ENCODE measurements around the gene ANAPC4. TPM values are rescaled to one million over a fixed set of nuclear protein-coding genes. Genes with fewer than 3 reads are reported as not detected.

ANAPC4 gene
- total RNA-seq, 1 experiment from 2014 or later = 75.7 TPM

GRCh38 chr4:25443851-25444250 lies 66.8 kb downstream of the ANAPC4 start:
- Histone ChIP-seq H3K9me2 (replicated peaks; ENCODE audit: insufficient read depth, low read length) (no peaks in the 10 kb centered on the region), H2AFZ (ENCODE audit: low read length) (no peak overlapping the region), H3K27me3 (ENCODE audit: low read length) (no peaks in the 10 kb centered on the region), H3K9ac (ENCODE audit: low read length) (no peak overlapping the region), H3K27ac (ENCODE audit: low read length) (no peak overlapping the region), H4K20me1 (ENCODE audit: insufficient read depth, low read depth, low read length) (no peaks in the 10 kb centered on the region), H3K9me3 (ENCODE audit: low read length) (no peaks in the 10 kb centered on the region), H3K4me1 (ENCODE audit: low read length) (no peaks in the 10 kb centered on the region), H3K79me2 (ENCODE audit: low read length) (no peaks in the 10 kb centered on the region), H3K36me3 (ENCODE audit: insufficient read depth, low read length) (no peaks in the 10 kb centered on the region), H3K4me3 (ENCODE audit: low read length) (no peak overlapping the region), H3K4me2 (ENCODE audit: low read depth, low read length, poor library complexity, severe bottlenecking) (no peak overlapping the region)
- DNase-seq = no peak

DNA sequence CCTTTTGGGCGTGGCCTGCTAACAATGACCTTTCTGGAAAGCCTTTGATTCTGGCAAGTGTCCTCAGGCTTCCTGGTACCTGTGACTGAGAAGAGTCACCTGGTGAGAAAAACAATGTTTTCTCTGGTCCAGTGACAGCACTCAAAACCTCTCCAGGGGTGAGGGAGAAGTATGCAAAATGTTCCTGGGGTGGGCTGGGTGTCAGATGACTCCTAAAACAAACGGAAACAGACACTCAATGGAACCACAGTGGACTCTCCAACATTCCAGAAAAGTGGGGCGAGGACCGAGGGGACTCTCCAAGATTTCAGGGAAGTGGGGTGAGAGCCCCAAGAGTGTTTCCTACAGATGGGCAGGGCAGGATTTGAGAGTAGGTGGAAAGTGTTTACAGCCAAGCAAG lies 69.5 kb downstream of the ANAPC4 start:
- DNase-seq = no peak
- H3K27ac ChIP-seq (ENCODE audit: low read length) = no peak overlapping the region
- H3K79me2 ChIP-seq (ENCODE audit: low read length) = no peaks in the 10 kb centered on the region
- H3K4me2 ChIP-seq (ENCODE audit: low read depth, low read length, poor library complexity, severe bottlenecking) = no peak overlapping the region
- H2AFZ ChIP-seq (ENCODE audit: low read length) = no peak overlapping the region
- H3K4me3 ChIP-seq (ENCODE audit: low read length) = no peak overlapping the region
- no peaks in the 10 kb centered on the region for H3K9me2 ChIP-seq (replicated peaks; ENCODE audit: insufficient read depth, low read length)
- H3K36me3 ChIP-seq (ENCODE audit: insufficient read depth, low read length) = no peaks in the 10 kb centered on the region
- no peaks in the 10 kb centered on the region for H3K4me1 ChIP-seq (ENCODE audit: low read length)
- H3K9me3 ChIP-seq (ENCODE audit: low read length) = no peaks in the 10 kb centered on the region
- no peaks in the 10 kb centered on the region for H4K20me1 ChIP-seq (ENCODE audit: insufficient read depth, low read depth, low read length)
- no peaks in the 10 kb centered on the region for H3K27me3 ChIP-seq (ENCODE audit: low read length)
- no peak overlapping the region for H3K9ac ChIP-seq (ENCODE audit: low read length)

DNA sequence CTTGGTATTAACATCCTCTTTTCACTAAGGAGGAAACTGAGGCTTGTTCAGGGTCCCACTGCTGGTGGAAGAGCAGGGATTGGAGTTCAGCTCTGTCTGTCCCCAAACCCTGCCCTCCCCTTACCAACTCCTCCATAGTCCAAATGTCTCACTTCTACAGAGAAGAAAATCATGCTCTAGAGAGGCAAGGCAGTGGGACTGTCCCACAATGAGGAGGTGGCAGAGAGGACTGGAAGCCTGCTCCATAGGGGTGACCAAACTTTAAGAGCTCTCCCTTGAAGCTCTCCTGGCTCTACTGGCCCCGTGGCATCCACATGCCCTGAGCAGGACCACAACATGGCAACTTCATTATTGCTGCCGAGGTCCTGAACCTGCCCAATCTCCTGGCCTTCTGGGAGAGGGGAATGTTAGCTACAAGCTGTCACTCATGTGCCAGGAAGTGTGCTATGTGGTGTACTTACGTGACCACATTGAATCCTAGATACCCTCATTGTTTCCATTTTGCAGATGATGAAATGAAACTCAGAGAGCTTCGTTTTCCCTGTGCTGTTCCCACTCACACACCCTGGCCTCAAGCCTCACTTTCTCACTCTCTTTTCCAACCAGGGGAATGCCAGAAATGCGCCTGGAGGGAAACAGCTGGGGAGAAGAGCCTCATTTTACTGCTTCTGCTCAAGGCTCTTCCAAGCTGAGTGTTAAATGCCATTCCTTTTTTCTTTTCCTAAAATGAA lies 71.5 kb downstream of the ANAPC4 start:
- Histone ChIP-seq H3K9ac (ENCODE audit: low read length) (no peak overlapping the region), H3K4me3 (ENCODE audit: low read length) (no peak overlapping the region), H3K4me1 (ENCODE audit: low read length) (no peaks in the 10 kb centered on the region), H3K9me3 (ENCODE audit: low read length) (no peaks in the 10 kb centered on the region), H3K36me3 (ENCODE audit: insufficient read depth, low read length) (no peaks in the 10 kb centered on the region), H2AFZ (ENCODE audit: low read length) (no peak overlapping the region), H3K27ac (ENCODE audit: low read length) (no peak overlapping the region), H3K79me2 (ENCODE audit: low read length) (no peaks in the 10 kb centered on the region), H4K20me1 (ENCODE audit: insufficient read depth, low read depth, low read length) (no peaks in the 10 kb centered on the region), H3K27me3 (ENCODE audit: low read length) (no peaks in the 10 kb centered on the region), H3K4me2 (ENCODE audit: low read depth, low read length, poor library complexity, severe bottlenecking) (no peak overlapping the region), H3K9me2 (replicated peaks; ENCODE audit: insufficient read depth, low read length) (no peaks in the 10 kb centered on the region)
- DNase-seq = no peak

DNA sequence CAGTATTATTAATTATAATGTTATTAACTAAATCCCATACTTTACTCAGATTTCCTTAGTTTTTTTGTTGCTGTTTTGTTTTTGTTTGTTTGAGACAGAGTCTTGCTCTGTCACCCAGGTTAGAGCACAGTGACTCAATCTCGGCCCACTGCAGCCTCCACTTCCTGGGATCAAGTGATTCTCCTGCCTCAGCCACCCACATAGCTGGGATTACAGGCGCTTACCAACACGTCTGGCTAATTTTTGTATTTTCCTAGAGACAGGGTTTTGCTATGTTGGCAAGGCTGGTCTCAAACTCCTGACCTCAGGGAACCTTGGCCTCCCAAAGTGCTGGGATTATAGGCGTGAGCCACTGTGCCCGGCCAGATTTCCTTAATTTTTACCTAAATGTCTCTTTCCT lies 72.2 kb downstream of the ANAPC4 start:
- Histone ChIP-seq H3K4me2 (ENCODE audit: low read depth, low read length, poor library complexity, severe bottlenecking) (no peak overlapping the region), H3K9ac (ENCODE audit: low read length) (no peak overlapping the region), H3K4me3 (ENCODE audit: low read length) (no peak overlapping the region), H3K4me1 (ENCODE audit: low read length) (peaks cover under 1% of the 10 kb centered on the region; the same call in 1 of the 2 replicates), H3K27me3 (ENCODE audit: low read length) (no peaks in the 10 kb centered on the region), H3K79me2 (ENCODE audit: low read length) (no peaks in the 10 kb centered on the region), H3K9me3 (ENCODE audit: low read length) (no peaks in the 10 kb centered on the region), H3K27ac (ENCODE audit: low read length) (no peak overlapping the region), H3K9me2 (replicated peaks; ENCODE audit: insufficient read depth, low read length) (no peaks in the 10 kb centered on the region), H2AFZ (ENCODE audit: low read length) (no peak overlapping the region), H4K20me1 (ENCODE audit: insufficient read depth, low read depth, low read length) (no peaks in the 10 kb centered on the region), H3K36me3 (ENCODE audit: insufficient read depth, low read length) (no peaks in the 10 kb centered on the region)
- no peak for DNase-seq

DNA sequence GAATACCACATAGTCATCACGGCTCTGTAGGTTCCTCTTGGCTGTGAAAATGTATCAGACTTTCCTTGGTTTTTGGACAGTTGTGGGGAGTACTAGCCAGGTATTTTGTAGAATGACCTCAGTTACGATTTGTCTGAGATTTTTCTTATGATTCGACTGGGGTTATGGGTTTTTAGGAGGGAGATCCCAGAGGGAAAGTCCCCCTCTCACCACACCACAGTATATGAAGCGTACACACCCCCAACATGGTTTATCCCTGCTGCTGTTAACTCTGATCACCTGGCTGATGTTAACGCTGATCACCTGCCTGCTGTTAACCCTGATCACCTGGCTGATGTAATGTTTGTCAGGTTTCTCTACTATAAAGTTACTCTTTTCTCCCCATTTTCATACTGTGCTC lies 72.6 kb downstream of the ANAPC4 start:
- no peak for DNase-seq
- no peaks in the 10 kb centered on the region for H3K9me3 ChIP-seq (ENCODE audit: low read length)
- no peak overlapping the region for H3K4me3 ChIP-seq (ENCODE audit: low read length)
- H3K36me3 ChIP-seq (ENCODE audit: insufficient read depth, low read length) = no peaks in the 10 kb centered on the region
- no peaks in the 10 kb centered on the region for H4K20me1 ChIP-seq (ENCODE audit: insufficient read depth, low read depth, low read length)
- peaks cover 5% of the 10 kb centered on the region for H3K4me1 ChIP-seq (ENCODE audit: low read length)
- H2AFZ ChIP-seq (ENCODE audit: low read length) = no peak overlapping the region
- H3K9ac ChIP-seq (ENCODE audit: low read length) = no peak overlapping the region
- no peaks in the 10 kb centered on the region for H3K79me2 ChIP-seq (ENCODE audit: low read length)
- no peaks in the 10 kb centered on the region for H3K27me3 ChIP-seq (ENCODE audit: low read length)
- H3K9me2 ChIP-seq (replicated peaks; ENCODE audit: insufficient read depth, low read length) = no peaks in the 10 kb centered on the region
- H3K27ac ChIP-seq (ENCODE audit: low read length) = no peak overlapping the region
- H3K4me2 ChIP-seq (ENCODE audit: low read depth, low read length, poor library complexity, severe bottlenecking) = no peak overlapping the region

- Histone ChIP-seq H3K9me2 (replicated peaks; ENCODE audit: insufficient read depth, low read length) (no peaks in the 10 kb centered on the region), H3K27me3 (ENCODE audit: low read length) (no peaks in the 10 kb centered on the region), H3K36me3 (ENCODE audit: insufficient read depth, low read length) (no peaks in the 10 kb centered on the region), H3K9ac (ENCODE audit: low read length) (no peak overlapping the region), H3K79me2 (ENCODE audit: low read length) (no peaks in the 10 kb centered on the region), H3K4me2 (ENCODE audit: low read depth, low read length, poor library complexity, severe bottlenecking) (no peak overlapping the region), H2AFZ (ENCODE audit: low read length) (no peak overlapping the region), H3K9me3 (ENCODE audit: low read length) (no peaks in the 10 kb centered on the region), H3K4me3 (ENCODE audit: low read length) (no peak overlapping the region), H4K20me1 (ENCODE audit: insufficient read depth, low read depth, low read length) (no peaks in the 10 kb centered on the region), H3K27ac (ENCODE audit: low read length) (no peak overlapping the region), H3K4me1 (ENCODE audit: low read length) (peaks cover 7% of the 10 kb centered on the region)
- no peak for DNase-seq
These were observed 73.4 kb downstream of the ANAPC4 start for GRCh38 chr4:25450491-25450901.

GRCh38 chr4:25451676-25452075 lies 74.6 kb downstream of the ANAPC4 start:
- no peak overlapping the region for H3K4me2 ChIP-seq (ENCODE audit: low read depth, low read length, poor library complexity, severe bottlenecking)

DNA sequence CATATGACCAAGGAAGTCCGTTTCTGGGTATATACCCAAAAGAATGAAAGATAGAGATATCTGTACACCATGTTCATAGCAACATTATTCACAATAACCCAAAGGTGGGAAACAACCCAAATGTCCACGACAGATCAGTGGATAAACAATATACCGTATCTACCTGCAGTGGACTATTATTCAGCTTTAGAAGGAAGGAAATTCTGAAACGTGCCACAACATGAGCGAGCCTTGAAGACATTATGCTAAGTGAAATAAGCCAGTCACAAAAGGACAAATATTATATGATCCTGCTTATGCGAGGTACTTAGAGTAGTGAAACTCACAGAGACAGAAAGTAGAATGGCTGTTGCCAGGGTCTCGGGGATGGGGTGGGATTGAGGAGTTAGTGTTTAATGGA lies 75.0 kb downstream of the ANAPC4 start:
- Histone ChIP-seq H3K9ac (ENCODE audit: low read length) (no peak overlapping the region), H4K20me1 (ENCODE audit: insufficient read depth, low read depth, low read length) (no peaks in the 10 kb centered on the region), H2AFZ (ENCODE audit: low read length) (no peak overlapping the region), H3K9me2 (replicated peaks; ENCODE audit: insufficient read depth, low read length) (no peaks in the 10 kb centered on the region), H3K27me3 (ENCODE audit: low read length) (no peaks in the 10 kb centered on the region), H3K4me2 (ENCODE audit: low read depth, low read length, poor library complexity, severe bottlenecking) (no peak overlapping the region), H3K9me3 (ENCODE audit: low read length) (no peaks in the 10 kb centered on the region), H3K4me3 (ENCODE audit: low read length) (no peak overlapping the region), H3K4me1 (ENCODE audit: low read length) (peaks cover 7% of the 10 kb centered on the region), H3K27ac (ENCODE audit: low read length) (no peak overlapping the region), H3K36me3 (ENCODE audit: insufficient read depth, low read length) (no peaks in the 10 kb centered on the region), H3K79me2 (ENCODE audit: low read length) (no peaks in the 10 kb centered on the region)
- no peak for DNase-seq

More at GRCh38 chr4:25451676-25452075, 74.6 kb downstream of the ANAPC4 start:
- no peaks in the 10 kb centered on the region for H3K79me2 ChIP-seq (ENCODE audit: low read length)
- no peak overlapping the region for H2AFZ ChIP-seq (ENCODE audit: low read length)
- no peaks in the 10 kb centered on the region for H3K9me3 ChIP-seq (ENCODE audit: low read length)
- H4K20me1 ChIP-seq (ENCODE audit: insufficient read depth, low read depth, low read length) = no peaks in the 10 kb centered on the region
- H3K4me3 ChIP-seq (ENCODE audit: low read length) = no peak overlapping the region
- H3K4me1 ChIP-seq (ENCODE audit: low read length) = peaks cover 7% of the 10 kb centered on the region
- no peak overlapping the region for H3K27ac ChIP-seq (ENCODE audit: low read length)
- DNase-seq = no peak
- H3K9me2 ChIP-seq (replicated peaks; ENCODE audit: insufficient read depth, low read length) = no peaks in the 10 kb centered on the region
- no peaks in the 10 kb centered on the region for H3K36me3 ChIP-seq (ENCODE audit: insufficient read depth, low read length)
- no peak overlapping the region for H3K9ac ChIP-seq (ENCODE audit: low read length)
- no peaks in the 10 kb centered on the region for H3K27me3 ChIP-seq (ENCODE audit: low read length)

All from Karpas-422 (cell line).